Activated CD8-positive, alpha-beta T cell treated with anti-CD3 and anti-CD28 coated beads for 36 hours (primary cell): ENCODE results near the gene GALK2. TPM values are rescaled to one million over a fixed set of nuclear protein-coding genes. Genes with fewer than 3 reads are reported as not detected.

Experiments
- ATAC-seq: fragments of 200-7000 bp; cut with Tn5 transposase; one replicate; pipeline ENCODE4 v1.10.0; 2021; ENCODE audit warnings: mild to moderate bottlenecking, moderate library complexity
- CTCF ChIA-PET: fragments of 350-600 bp; sonication (Branson Sonifier 250); formaldehyde crosslinking; loops from one replicate; lab custom pipeline; 2021; ENCODE audit warnings: antibody characterized with exemption; lab: Charles Lee
- POLR2A ChIA-PET: fragments of 350-600 bp; sonication (Branson Sonifier 250); formaldehyde crosslinking; loops from one replicate; lab custom pipeline; 2021; ENCODE audit warnings: antibody characterized with exemption; lab: Charles Lee
- DNase-seq: peaks from one replicate; pipeline ENCODE4 v3.0.0-alpha.2; 2020
- H3K27ac Mint-ChIP-seq: one replicate; pipeline ENCODE4 v1.8.0; 2021; ENCODE audit warnings: mild to moderate bottlenecking, mixed read lengths
- H3K27me3 Mint-ChIP-seq: one replicate; pipeline ENCODE4 v1.8.0; 2021; ENCODE audit warnings: mixed read lengths
- H3K36me3 Mint-ChIP-seq: one replicate; pipeline ENCODE4 v1.8.0; 2021; ENCODE audit warnings: low read depth, mixed read lengths
- H3K4me1 Mint-ChIP-seq: one replicate; pipeline ENCODE4 v1.8.0; 2021; ENCODE audit warnings: low read depth, mixed read lengths
- H3K4me3 Mint-ChIP-seq: one replicate; pipeline ENCODE4 v1.8.0; 2021; ENCODE audit warnings: mild to moderate bottlenecking, moderate library complexity, mixed read lengths
- H3K9me3 Mint-ChIP-seq: one replicate; pipeline ENCODE4 v1.8.0; 2021; ENCODE audit warnings: mixed read lengths
- intact Hi-C: fragments of 100-400 bp; cut with micrococcal nuclease; formaldehyde crosslinking; loops from one replicate; pipeline ENCODE4 v1.10.0; 2022
- total RNA-seq, 2 experiments: library from RNA; stranded (reverse); gene quantifications; one replicate each; pipeline ENCODE4 v1.2.3, GENCODE V29; 2021
- TF ChIP-seq, protein P1 (sequence below): fragments of 200-600 bp; IDR thresholded peaks from one replicate; pipeline ENCODE4 v1.8.0; 2022; ENCODE audit warnings: antibody characterized with exemption, mild to moderate bottlenecking

The GALK2 gene
- total RNA-seq = 10 to 100 TPM; 26.8 to 27.5 TPM

DNA sequence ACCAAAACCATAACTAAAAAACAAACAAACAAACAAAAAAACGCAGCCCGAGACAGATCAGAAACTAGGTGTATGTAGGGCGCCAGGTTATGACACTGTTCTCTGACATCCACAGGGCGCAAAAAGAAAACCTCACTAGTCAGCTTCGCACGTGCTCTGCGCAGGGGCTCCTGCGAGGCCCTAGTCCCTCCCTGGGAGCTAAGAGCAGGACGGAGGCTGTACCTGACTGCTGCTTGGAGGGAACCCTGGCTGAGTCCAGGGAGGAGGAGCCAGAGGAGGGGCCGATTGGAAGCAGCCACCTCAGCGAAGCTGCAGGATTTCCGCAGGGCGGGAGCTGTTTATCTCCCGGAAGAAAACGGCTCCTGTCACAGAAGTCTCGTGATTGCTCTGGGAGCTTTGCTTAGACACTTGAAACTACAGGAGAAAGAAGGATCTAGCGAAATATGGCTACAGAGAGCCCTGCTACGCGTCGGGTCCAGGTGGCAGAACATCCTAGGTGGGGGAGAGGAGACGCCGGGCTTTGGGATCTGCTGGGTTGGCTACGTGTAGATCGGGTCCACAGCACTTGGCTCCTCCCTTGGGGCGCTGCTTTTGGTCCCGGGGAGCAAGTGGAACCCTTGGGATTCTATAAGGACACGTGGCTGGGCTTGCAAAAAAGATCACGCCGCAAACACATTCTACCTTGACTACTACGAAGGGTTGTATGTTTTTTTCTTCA, at the start of gene GALK2:
TSS of gene GALK2 (plus strand) at position 368 of the 718 bp plus-strand sequence. CDS start at position 444, 76 bp downstream.
- Mint-ChIP-seq H3K9me3 (no peaks in the 10 kb centered on the region), H3K4me3 (peak within 1 kb of the TSS; percentile 89), H3K27ac (peak within 1 kb of the TSS; percentile 96), H3K4me1 (peaks cover 27% of the 10 kb centered on the region), H3K27me3 (no peaks in the 10 kb centered on the region), H3K36me3 (peaks cover 3% of the 10 kb centered on the region)
- TF ChIP-seq, protein P1, sequence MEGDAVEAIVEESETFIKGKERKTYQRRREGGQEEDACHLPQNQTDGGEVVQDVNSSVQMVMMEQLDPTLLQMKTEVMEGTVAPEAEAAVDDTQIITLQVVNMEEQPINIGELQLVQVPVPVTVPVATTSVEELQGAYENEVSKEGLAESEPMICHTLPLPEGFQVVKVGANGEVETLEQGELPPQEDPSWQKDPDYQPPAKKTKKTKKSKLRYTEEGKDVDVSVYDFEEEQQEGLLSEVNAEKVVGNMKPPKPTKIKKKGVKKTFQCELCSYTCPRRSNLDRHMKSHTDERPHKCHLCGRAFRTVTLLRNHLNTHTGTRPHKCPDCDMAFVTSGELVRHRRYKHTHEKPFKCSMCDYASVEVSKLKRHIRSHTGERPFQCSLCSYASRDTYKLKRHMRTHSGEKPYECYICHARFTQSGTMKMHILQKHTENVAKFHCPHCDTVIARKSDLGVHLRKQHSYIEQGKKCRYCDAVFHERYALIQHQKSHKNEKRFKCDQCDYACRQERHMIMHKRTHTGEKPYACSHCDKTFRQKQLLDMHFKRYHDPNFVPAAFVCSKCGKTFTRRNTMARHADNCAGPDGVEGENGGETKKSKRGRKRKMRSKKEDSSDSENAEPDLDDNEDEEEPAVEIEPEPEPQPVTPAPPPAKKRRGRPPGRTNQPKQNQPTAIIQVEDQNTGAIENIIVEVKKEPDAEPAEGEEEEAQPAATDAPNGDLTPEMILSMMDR = no peak
- peak; percentile 99 for ATAC-seq
- POLR2A ChIA-PET = interaction anchor here (0.6 to 3.1 kb wide), 6 partner anchors 8 to 106 kb away, joined by 3 to 18 read pairs (median 4); partner anchors contain the start of gene COPS2
- CTCF ChIA-PET = interaction anchor here (1.1 to 1.2 kb wide), 2 partner anchors 15 to 23 kb away, joined by 3 to 6 read pairs; partner anchors contain the start of gene COPS2
- intact Hi-C loops = no loop called here
- DNase-seq = peak; percentile 85

DNA sequence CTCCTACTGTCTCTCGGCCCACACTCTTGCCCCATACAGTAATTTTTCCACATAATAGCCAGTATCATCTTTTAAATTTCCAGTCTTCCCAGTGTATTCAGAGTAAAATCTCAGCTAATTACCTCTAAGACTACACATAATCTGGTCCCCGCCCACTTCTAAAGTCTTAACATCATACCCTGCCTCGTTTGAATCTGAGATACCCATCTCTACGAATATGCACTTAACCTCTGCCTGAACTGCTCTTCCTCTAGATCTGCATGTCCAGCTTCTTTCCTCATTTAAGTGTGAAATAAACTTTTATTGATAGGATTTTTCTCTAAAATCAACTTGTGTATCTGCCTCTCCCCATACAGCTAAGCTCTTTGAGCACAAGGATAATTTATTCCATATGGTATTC, 49.2 kb upstream of the GALK2 start:
- no peaks in the 10 kb centered on the region for H3K27me3 Mint-ChIP-seq
- intact Hi-C loops = no loop called here
- H3K27ac Mint-ChIP-seq = no peak overlapping the region
- H3K4me1 Mint-ChIP-seq = peaks cover 8% of the 10 kb centered on the region
- H3K4me3 Mint-ChIP-seq = no peak overlapping the region
- POLR2A ChIA-PET = no interaction called here
- H3K36me3 Mint-ChIP-seq = peaks cover 22% of the 10 kb centered on the region
- TF ChIP-seq, protein P1 = no peak
- CTCF ChIA-PET = interaction anchor here (1.9 kb wide), 1 partner anchor 25 kb away, joined by 4 read pairs; no protein-coding TSS in a partner anchor
- no peaks in the 10 kb centered on the region for H3K9me3 Mint-ChIP-seq
- DNase-seq = no peak
- ATAC-seq = no peak

DNA sequence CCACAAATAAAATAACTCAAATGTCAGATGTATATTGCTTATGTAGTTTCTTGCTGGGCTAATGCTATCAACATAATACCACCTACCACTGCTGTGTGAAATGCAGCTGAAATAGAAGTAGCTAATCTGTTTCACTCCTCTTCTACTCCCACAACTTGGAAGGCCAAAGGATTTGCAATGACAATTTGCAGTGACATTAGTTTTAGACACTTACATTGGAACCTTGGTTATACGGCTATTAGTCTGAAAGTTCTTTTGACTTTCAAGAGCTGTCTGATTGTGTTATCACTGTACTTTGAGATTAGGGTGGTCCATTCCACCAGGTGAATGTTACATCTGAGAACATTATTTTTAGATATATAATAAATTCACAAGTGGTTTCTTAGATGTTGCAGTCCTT, 48.1 kb upstream of the GALK2 start:
- Mint-ChIP-seq H3K27me3 (no peaks in the 10 kb centered on the region), H3K27ac (no peak overlapping the region), H3K4me1 (peaks cover 8% of the 10 kb centered on the region), H3K9me3 (no peaks in the 10 kb centered on the region), H3K36me3 (peaks cover 13% of the 10 kb centered on the region), H3K4me3 (no peak overlapping the region)
- intact Hi-C loops = no loop called here
- TF ChIP-seq, protein P1 = no peak
- no peak for DNase-seq
- no peak for ATAC-seq
- POLR2A ChIA-PET = no interaction called here
- CTCF ChIA-PET = interaction anchor here (1.9 kb wide), 1 partner anchor 24 kb away, joined by 4 read pairs; no protein-coding TSS in a partner anchor

GRCh38 chr15:49122541-49123062, 47.4 kb upstream of the GALK2 start:
- intact Hi-C loops = no loop called here
- POLR2A ChIA-PET = no interaction called here
- ATAC-seq (no peak), DNase-seq (no peak)
- CTCF ChIA-PET = no interaction called here
- TF ChIP-seq, protein P1 = no peak
- Mint-ChIP-seq H3K4me3 (no peak overlapping the region), H3K27me3 (no peaks in the 10 kb centered on the region), H3K27ac (no peak overlapping the region), H3K9me3 (no peaks in the 10 kb centered on the region), H3K4me1 (peaks cover 8% of the 10 kb centered on the region), H3K36me3 (peaks cover 14% of the 10 kb centered on the region)

DNA sequence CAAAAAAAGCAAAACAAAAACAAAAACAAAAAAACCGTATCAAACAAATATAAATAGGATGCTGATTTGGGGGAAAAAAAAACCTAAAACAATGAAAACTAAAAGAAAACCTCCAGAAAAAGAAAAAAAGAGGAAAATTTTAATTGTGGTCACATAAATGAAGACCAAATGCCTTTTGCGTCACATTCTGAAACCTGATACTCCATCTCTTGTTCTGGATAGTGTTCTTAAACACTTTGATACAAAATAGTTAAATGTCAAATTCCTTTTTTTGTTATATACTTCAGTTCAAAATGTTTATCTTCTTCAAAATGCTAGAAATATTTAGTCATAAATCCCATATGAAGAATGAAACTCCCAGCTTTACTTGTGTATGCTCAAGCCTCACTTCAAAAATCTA, 45.7 kb upstream of the GALK2 start:
- ChIA-PET POLR2A (no interaction called here), CTCF (interaction anchor here (0.9 kb wide), 1 partner anchor 263 kb away, joined by 3 read pairs; no protein-coding TSS in a partner anchor)
- no peaks in the 10 kb centered on the region for H3K9me3 Mint-ChIP-seq
- peaks cover 13% of the 10 kb centered on the region for H3K36me3 Mint-ChIP-seq
- no peak overlapping the region for H3K27ac Mint-ChIP-seq
- intact Hi-C loops = no loop called here
- ATAC-seq (no peak), DNase-seq (no peak)
- H3K4me1 Mint-ChIP-seq = peaks cover 8% of the 10 kb centered on the region
- no peak overlapping the region for H3K4me3 Mint-ChIP-seq
- TF ChIP-seq, protein P1 = no peak
- no peaks in the 10 kb centered on the region for H3K27me3 Mint-ChIP-seq
